MG63 (cell line): Measurements from ENCODE around the gene SAMD8. TPM values are rescaled to one million over a fixed set of nuclear protein-coding genes. Genes with fewer than 3 reads are reported as not detected.
A peak's percentile ranks its signal among the peaks of the same experiment; 100 is the strongest.
"Not testable (repeated sequence)": the region's sequence is repeated elsewhere in the genome, so short reads cannot be mapped to it uniquely, and the experiment has no call there.

Experiments used
- DNase-seq: peaks from one replicate; pipeline ENCODE4 v3.0.0-alpha.2; 2020
- H3K27me3 ChIP-seq: fragments of 250-450 bp; sonication (Bioruptor Pico); 2 replicates; pipeline ENCODE4 v1.5.1; 2020; ENCODE audit warnings: mild to moderate bottlenecking, moderate library complexity
- H3K36me3 ChIP-seq: fragments of 250-450 bp; sonication (Bioruptor Pico); 2 replicates; pipeline ENCODE4 v1.5.1; 2020; ENCODE audit warnings: mild to moderate bottlenecking, moderate library complexity
- H3K4me3 ChIP-seq: fragments of 250-450 bp; sonication (Bioruptor Pico); 2 replicates; pipeline ENCODE4 v1.5.1; 2020; ENCODE audit warnings: mild to moderate bottlenecking, moderate library complexity
- H3K9me3 ChIP-seq: fragments of 250-450 bp; sonication (Bioruptor Pico); 2 replicates; pipeline ENCODE4 v1.5.1; 2020; ENCODE audit warnings: mild to moderate bottlenecking, moderate library complexity
- total RNA-seq: library from RNA; depleted of rRNA; stranded (reverse); fragments of >200 nt; shearing (Covaris generic); gene quantifications from 2 replicates; pipeline ENCODE4 v1.2.3, GENCODE V29; 2014; ENCODE audit warnings: low replicate concordance

SAMD8 gene
- total RNA-seq, 1 experiment from 2014 or later: 6.9 TPM

- Histone ChIP-seq H3K27me3 (no peaks in the 10 kb centered on the region), H3K9me3 (no peaks in the 10 kb centered on the region), H3K4me3 (no peak overlapping the region), H3K36me3 (peaks cover 6% of the 10 kb centered on the region)
- DNase-seq: no peak
Measured at GRCh38 chr10:75146780-75147179, 35.3 kb downstream of the SAMD8 start.

- no peaks in the 10 kb centered on the region for H3K27me3 ChIP-seq
- no peak overlapping the region for H3K4me3 ChIP-seq
- no peak for DNase-seq
- H3K36me3 ChIP-seq: peaks cover 13% of the 10 kb centered on the region
- H3K9me3 ChIP-seq: no peaks in the 10 kb centered on the region
Measured at GRCh38 chr10:75150656-75151055, 39.2 kb downstream of the SAMD8 start.

GRCh38 chr10:75159519-75159918, 48.1 kb downstream of the SAMD8 start:
- Histone ChIP-seq H3K27me3 (no peaks in the 10 kb centered on the region), H3K9me3 (no peaks in the 10 kb centered on the region), H3K36me3 (peaks cover 3% of the 10 kb centered on the region; the same call in 1 of the 2 replicates), H3K4me3 (no peak overlapping the region)
- no peak for DNase-seq

GRCh38 chr10:75165684-75166622, 54.5 kb downstream of the SAMD8 start:
- no peaks in the 10 kb centered on the region for H3K9me3 ChIP-seq
- no peak for DNase-seq
- H3K36me3 ChIP-seq: peaks cover 7% of the 10 kb centered on the region
- no peaks in the 10 kb centered on the region for H3K27me3 ChIP-seq
- no peak overlapping the region for H3K4me3 ChIP-seq

GRCh38 chr10:75166623-75166972, 55.1 kb downstream of the SAMD8 start:
- Histone ChIP-seq H3K9me3 (no peaks in the 10 kb centered on the region), H3K36me3 (peaks cover 7% of the 10 kb centered on the region), H3K27me3 (no peaks in the 10 kb centered on the region), H3K4me3 (no peak overlapping the region)
- no peak for DNase-seq

GRCh38 chr10:75168275-75168674, 56.8 kb downstream of the SAMD8 start:
- no peak for DNase-seq
- H3K36me3 ChIP-seq: peaks cover 7% of the 10 kb centered on the region
- no peaks in the 10 kb centered on the region for H3K27me3 ChIP-seq
- no peak overlapping the region for H3K4me3 ChIP-seq
- no peaks in the 10 kb centered on the region for H3K9me3 ChIP-seq

GRCh38 chr10:75170215-75170614, 58.8 kb downstream of the SAMD8 start:
- DNase-seq: no peak
- Histone ChIP-seq H3K9me3 (no peaks in the 10 kb centered on the region), H3K27me3 (no peaks in the 10 kb centered on the region), H3K36me3 (peaks cover 3% of the 10 kb centered on the region), H3K4me3 (no peak overlapping the region)

- peaks cover 22% of the 10 kb centered on the region for H3K36me3 ChIP-seq
- no peak for DNase-seq
- no peaks in the 10 kb centered on the region for H3K27me3 ChIP-seq
- no peak overlapping the region for H3K4me3 ChIP-seq
- H3K9me3 ChIP-seq: no peaks in the 10 kb centered on the region
Measured at GRCh38 chr10:75175046-75175445, 63.6 kb downstream of the SAMD8 start.

- Histone ChIP-seq H3K9me3 (no peaks in the 10 kb centered on the region), H3K4me3 (no peak overlapping the region), H3K27me3 (no peaks in the 10 kb centered on the region), H3K36me3 (peaks cover 22% of the 10 kb centered on the region)
- no peak for DNase-seq
Measured at GRCh38 chr10:75176046-75176445, 64.6 kb downstream of the SAMD8 start.

- no peaks in the 10 kb centered on the region for H3K27me3 ChIP-seq
- H3K4me3 ChIP-seq: no peak overlapping the region
- DNase-seq: no peak
- H3K9me3 ChIP-seq: no peaks in the 10 kb centered on the region
- peaks cover 22% of the 10 kb centered on the region for H3K36me3 ChIP-seq
Measured at GRCh38 chr10:75176736-75177135, 65.3 kb downstream of the SAMD8 start.

- no peak for DNase-seq
- H3K36me3 ChIP-seq: peaks cover 22% of the 10 kb centered on the region
- H3K4me3 ChIP-seq: no peak overlapping the region
- no peaks in the 10 kb centered on the region for H3K27me3 ChIP-seq
- no peaks in the 10 kb centered on the region for H3K9me3 ChIP-seq
Measured at GRCh38 chr10:75179657-75180177, 68.3 kb downstream of the SAMD8 start.

GRCh38 chr10:75180592-75180991, 69.1 kb downstream of the SAMD8 start:
- no peak for DNase-seq
- no peak overlapping the region for H3K4me3 ChIP-seq
- H3K27me3 ChIP-seq: no peaks in the 10 kb centered on the region
- peaks cover 19% of the 10 kb centered on the region for H3K36me3 ChIP-seq
- H3K9me3 ChIP-seq: no peaks in the 10 kb centered on the region

GRCh38 chr10:75181073-75181472, 69.6 kb downstream of the SAMD8 start:
- no peaks in the 10 kb centered on the region for H3K9me3 ChIP-seq
- peaks cover 15% of the 10 kb centered on the region; the same call in 1 of the 2 replicates for H3K36me3 ChIP-seq
- DNase-seq: no peak
- no peaks in the 10 kb centered on the region for H3K27me3 ChIP-seq
- no peak overlapping the region for H3K4me3 ChIP-seq

- no peaks in the 10 kb centered on the region for H3K9me3 ChIP-seq
- DNase-seq: no peak
- no peaks in the 10 kb centered on the region for H3K27me3 ChIP-seq
- H3K36me3 ChIP-seq: no peaks in the 10 kb centered on the region
- H3K4me3 ChIP-seq: no peak overlapping the region
Measured at GRCh38 chr10:75186310-75186709, 74.9 kb downstream of the SAMD8 start.

GRCh38 chr10:75187961-75188426, 76.5 kb downstream of the SAMD8 start:
- DNase-seq: peak; percentile 41
- Histone ChIP-seq H3K36me3 (no peaks in the 10 kb centered on the region), H3K4me3 (no peak overlapping the region), H3K27me3 (no peaks in the 10 kb centered on the region), H3K9me3 (no peaks in the 10 kb centered on the region)

GRCh38 chr10:75188522-75188921, 77.1 kb downstream of the SAMD8 start:
- not testable (repeated sequence) for DNase-seq, H3K36me3 ChIP-seq, H3K9me3 ChIP-seq, H3K27me3 ChIP-seq, H3K4me3 ChIP-seq

GRCh38 chr10:75189266-75190096, 78.0 kb downstream of the SAMD8 start:
- H3K4me3 ChIP-seq: no peak overlapping the region
- H3K27me3 ChIP-seq: no peaks in the 10 kb centered on the region
- no peak for DNase-seq
- no peaks in the 10 kb centered on the region for H3K9me3 ChIP-seq
- H3K36me3 ChIP-seq: no peaks in the 10 kb centered on the region
